Activated CD4-positive, alpha-beta T cell treated with anti-CD3 and anti-CD28 coated beads, Interleukin-2, amount 50 U/mL, for 16 hours (primary cell): ENCODE results near the gene GLYATL1.
A peak's percentile ranks its signal among the peaks of the same experiment; 100 is the strongest.

Source experiments
- DNase-seq: peaks from one replicate; pipeline ENCODE4 v3.0.0-alpha.2; 2020

The GLYATL1 gene

GRCh38 chr11:58927393-58928106 is 11.7 kb upstream of the GLYATL1 start:
- DNase-seq, result no peak

GRCh38 chr11:58928107-58928499 is 11.2 kb upstream of the GLYATL1 start:
- DNase-seq, result no peak

- DNase-seq, result no peak
These were observed 10.6 kb upstream of the GLYATL1 start for GRCh38 chr11:58928691-58929090.

GRCh38 chr11:58930926-58931325 is 8.4 kb upstream of the GLYATL1 start:
- no peak for DNase-seq

GRCh38 chr11:58933661-58934060 is 5.6 kb upstream of the GLYATL1 start:
- no peak for DNase-seq

- no peak for DNase-seq
These were observed 4.3 kb upstream of the GLYATL1 start for GRCh38 chr11:58934945-58935513.

GRCh38 chr11:58938398-58938797 is 890 bp upstream of the GLYATL1 start:
- peak; percentile 0 for DNase-seq

- no peak for DNase-seq
These were observed 740 bp downstream of the GLYATL1 start for GRCh38 chr11:58940028-58940427.

GRCh38 chr11:58941838-58942237 is 2.5 kb downstream of the GLYATL1 start:
- no peak for DNase-seq

GRCh38 chr11:58945663-58946062 is 6.4 kb downstream of the GLYATL1 start:
- DNase-seq, result no peak

- DNase-seq, result no peak
These were observed 9.9 kb downstream of the GLYATL1 start for GRCh38 chr11:58949184-58949583.

- DNase-seq, result peak; percentile 13
These were observed 18.6 kb downstream of the GLYATL1 start for GRCh38 chr11:58957922-58958321.

GRCh38 chr11:58958500-58958899 is 19.2 kb downstream of the GLYATL1 start:
- peak; percentile 27 for DNase-seq

- DNase-seq, result no peak
These were observed 24.3 kb downstream of the GLYATL1 start for GRCh38 chr11:58963551-58964104.

- DNase-seq, result no peak
These were observed 26.1 kb downstream of the GLYATL1 start for GRCh38 chr11:58965246-58965985.

GRCh38 chr11:58968251-58968711 is 29.0 kb downstream of the GLYATL1 start:
- DNase-seq, result no peak

GRCh38 chr11:58977470-58977869 is 38.2 kb downstream of the GLYATL1 start:
- no peak for DNase-seq

- no peak for DNase-seq
These were observed 39.9 kb downstream of the GLYATL1 start for GRCh38 chr11:58979222-58979621.

- no peak for DNase-seq
These were observed 41.0 kb downstream of the GLYATL1 start for GRCh38 chr11:58980159-58980843.

- no peak for DNase-seq
These were observed 53.2 kb downstream of the GLYATL1 start for GRCh38 chr11:58992489-58992888.

- no peak for DNase-seq
These were observed 54.9 kb downstream of the GLYATL1 start for GRCh38 chr11:58994171-58994570.

- no peak for DNase-seq
These were observed 59.4 kb downstream of the GLYATL1 start for GRCh38 chr11:58998480-58999290.
